GM18951 (cell line): Measurements from ENCODE around the gene CCZ1B.
A peak's percentile ranks its signal among the peaks of the same experiment; 100 is the strongest.
"Not testable (repeated sequence)": the region's sequence is repeated elsewhere in the genome, so short reads cannot be mapped to it uniquely, and the experiment has no call there.

Experiments
- POLR2A ChIP-seq: IDR thresholded peaks from 4 replicates; pipeline ENCODE4 v1.6.1; 2011; ENCODE audit warnings: mild to moderate bottlenecking; ENCODE audit not compliant: insufficient read length, insufficient read depth; ENCODE audit errors: extremely low read depth
- in situ Hi-C: fragments of 300-500 bp; cut with MboI; formaldehyde crosslinking; loops from one replicate; pipeline ENCODE4 v1.12.0; 2022; ENCODE audit warnings: low sequenced_read_pairs, mixed read lengths, inconsistent platforms; ENCODE audit not compliant: unreplicated experiment

The CCZ1B gene

GRCh38 chr7:6826151-6826550 lies at the start of gene CCZ1B:
Gene CCZ1B, minus strand, starts transcription at chr7:6826275. Its CDS starts 78 bp downstream, at chr7:6826197.
- peak; percentile 51 for TF ChIP-seq POLR2A
- in situ Hi-C loops: loop anchor here (25.0 kb wide), 1 partner anchor 114 kb away; the partner anchor contains the start of gene ZNF12

- in situ Hi-C loops: not testable (repeated sequence)
Observed at GRCh38 chr7:6875022-6875421, 48.9 kb upstream of the CCZ1B start.

DNA sequence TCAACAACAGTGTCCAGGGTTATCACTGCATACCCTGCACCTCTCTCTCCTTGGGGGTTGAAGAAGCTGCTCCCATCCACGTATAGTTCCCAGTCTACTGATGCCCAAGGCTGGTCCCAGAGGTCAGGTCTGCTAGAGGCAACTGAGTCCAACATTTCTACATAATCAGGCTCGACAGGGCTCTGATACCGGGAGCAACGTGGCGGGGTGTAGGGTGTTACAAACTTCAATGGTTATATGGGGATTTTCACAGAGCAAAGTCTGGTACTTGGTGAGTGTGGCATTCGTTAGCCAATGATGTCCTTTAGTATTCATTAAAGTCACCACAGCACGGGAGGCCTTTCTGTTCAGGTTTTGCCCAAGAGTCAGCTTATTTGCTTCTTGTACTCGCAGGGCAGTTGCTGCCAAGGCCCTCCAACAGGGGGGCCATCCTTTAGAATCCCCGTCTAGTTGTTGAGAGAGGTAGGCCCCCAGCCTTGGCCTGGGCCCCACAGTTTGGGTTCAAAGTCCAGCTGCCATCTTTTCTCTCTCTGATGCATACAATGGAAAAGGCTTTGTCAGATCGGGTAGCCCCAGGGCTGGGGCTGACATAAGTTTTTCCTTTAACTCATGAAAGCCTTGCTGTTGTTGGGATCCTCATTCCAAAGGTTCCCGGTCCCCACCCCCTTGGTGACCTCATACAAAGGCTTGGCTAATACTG lies 46.3 kb upstream of the CCZ1B start:
- in situ Hi-C loops: not testable (repeated sequence)

DNA sequence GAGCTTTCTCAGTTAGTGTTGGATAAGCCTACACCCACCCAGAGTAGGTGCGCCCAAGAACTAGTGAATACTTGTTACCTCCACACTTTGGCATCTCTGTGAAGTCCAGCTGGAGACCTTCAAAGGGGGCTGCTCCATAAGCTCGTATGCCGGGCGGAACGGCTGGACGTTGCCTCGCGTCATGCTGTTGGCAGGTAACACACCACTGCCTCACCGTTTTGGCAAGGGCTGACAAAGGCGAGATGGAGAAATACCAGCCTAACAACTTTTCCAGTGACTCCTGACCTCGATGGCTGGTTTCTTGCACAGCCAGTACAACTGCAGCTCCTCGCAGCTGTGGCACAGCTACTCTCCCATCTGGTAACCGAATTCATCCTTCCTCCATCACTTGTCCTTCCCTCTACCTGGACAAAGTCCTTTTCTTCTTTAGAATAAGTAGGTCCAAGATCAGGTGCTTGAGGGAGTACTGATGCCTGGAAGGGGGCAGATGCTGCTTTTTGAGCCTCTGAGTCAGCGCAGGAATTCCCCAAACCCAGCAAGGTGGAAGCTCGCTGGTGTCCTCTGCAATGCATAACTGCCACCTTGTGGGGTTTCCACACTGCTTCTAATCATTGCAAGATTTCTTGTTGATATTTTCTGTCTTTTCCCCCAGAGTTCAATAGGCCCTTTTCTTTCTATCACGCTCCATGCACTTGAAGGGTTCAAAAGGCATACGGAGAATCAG lies 45.5 kb upstream of the CCZ1B start:
- in situ Hi-C loops: not testable (repeated sequence)

- in situ Hi-C loops: not testable (repeated sequence)
Observed at GRCh38 chr7:6864751-6865150, 38.7 kb upstream of the CCZ1B start.

- in situ Hi-C loops: not testable (repeated sequence)
Observed at GRCh38 chr7:6864188-6864587, 38.1 kb upstream of the CCZ1B start.

GRCh38 chr7:6862876-6863275 lies 36.8 kb upstream of the CCZ1B start:
- in situ Hi-C loops: not testable (repeated sequence)

DNA sequence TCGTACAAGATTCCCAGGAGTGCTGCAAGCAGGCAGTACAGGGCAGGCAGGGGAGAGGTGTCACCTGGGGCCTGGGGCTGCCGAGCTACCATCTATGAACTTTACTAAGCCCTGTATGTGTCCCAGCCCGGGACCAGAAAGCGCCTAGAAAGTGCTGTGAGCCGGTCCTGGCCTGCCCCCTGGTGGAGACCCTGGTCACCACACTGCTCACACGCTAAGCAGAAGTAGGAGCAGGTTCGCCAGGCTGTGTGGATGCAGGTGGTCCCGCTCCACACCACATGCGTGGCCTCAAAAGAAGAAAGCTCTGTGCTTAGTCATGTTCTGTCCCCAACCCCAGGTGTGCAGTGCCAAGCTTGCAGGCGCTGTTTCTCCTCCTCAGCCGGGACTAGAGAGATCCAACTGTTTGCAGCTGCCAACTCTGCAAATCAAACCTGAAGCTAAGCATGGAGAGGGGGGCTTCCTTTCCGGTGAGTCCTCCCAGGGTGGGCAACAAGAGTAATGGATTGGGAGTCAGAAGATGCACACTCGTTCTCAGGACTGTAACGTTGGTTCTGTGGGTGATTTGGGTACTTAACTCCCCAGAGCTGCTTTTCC lies 31.7 kb upstream of the CCZ1B start:
- in situ Hi-C loops: not testable (repeated sequence)

- in situ Hi-C loops: not testable (repeated sequence)
Observed at GRCh38 chr7:6855563-6856131, 29.6 kb upstream of the CCZ1B start.

DNA sequence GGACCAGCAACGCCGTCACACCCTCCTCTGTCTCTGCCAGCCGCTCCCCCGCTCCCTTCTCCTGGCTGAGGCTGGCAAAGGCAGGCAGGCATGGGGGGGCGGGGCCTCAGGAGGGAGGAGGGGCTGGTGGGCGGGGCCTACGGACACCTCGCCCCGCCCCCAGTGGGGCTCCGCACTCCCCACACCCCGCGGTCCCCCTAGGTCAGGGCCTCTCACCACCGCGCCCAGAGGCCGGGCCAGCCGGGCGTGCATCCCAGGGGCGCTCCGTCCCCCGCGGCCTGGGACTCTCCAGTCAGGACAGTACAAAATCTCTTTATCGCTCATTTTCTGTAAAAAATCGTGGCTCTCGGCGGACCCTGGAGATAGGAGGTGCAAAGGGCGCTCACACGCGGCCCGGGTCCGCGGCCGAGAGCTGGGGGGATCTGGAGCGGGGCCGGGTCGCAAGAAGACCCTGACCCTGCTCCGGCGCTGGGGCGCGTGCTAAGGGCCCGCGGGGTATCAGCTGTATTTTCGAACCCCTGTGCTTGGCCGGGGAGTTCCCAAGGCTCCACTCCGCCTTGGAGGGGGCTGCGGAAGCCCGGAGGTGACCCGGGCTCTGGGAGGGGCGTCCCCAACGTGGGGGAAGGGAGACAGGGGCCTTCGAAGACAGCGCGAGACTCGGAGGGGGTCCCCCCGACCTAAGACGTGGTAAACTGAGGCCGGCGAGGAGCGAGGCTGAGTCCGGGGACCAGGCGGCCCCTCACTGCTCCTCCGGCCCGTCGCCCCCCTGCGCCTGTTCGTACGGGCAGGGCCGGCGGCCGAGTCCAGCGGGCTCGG lies 28.9 kb upstream of the CCZ1B start:
- in situ Hi-C loops: not testable (repeated sequence)

DNA sequence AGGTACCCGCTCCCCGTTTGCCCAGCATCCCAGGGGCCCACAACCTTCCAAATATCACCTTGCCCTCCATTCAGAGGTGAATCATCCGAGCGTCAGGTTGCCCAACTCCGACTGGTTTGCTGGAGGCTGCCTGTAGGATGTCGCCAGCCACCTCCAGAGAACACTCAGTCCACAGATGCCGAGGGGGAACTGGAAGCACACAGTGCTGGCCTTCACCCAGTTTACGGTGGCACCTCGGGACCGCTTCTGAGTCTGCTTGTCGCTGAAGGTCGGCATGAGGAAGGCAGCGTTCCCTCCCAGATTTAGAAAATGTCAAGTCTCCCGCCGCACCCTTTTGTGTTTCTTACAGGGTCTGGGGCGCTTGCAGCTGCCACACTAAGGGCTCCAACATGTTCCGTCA lies 27.6 kb upstream of the CCZ1B start:
- in situ Hi-C loops: not testable (repeated sequence)

DNA sequence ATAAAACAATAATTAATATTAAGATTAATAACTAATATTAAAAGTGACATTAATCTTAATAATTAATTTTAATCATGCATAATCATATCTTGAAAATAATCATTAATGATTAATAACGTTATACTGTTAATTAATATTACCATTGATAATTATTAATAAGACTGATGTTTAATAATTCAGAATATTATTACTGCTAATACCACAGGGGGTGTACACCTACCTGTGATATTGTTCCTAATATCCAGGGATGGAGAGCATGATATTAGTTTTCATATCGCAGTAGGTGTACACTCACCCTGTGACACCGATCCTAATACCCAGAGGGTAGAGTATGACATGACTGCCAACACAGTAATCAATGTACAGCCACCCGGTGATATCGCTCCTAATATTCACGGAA lies 23.1 kb upstream of the CCZ1B start:
- in situ Hi-C loops: loop anchor here (25.0 kb wide), 1 partner anchor 137 kb away; the partner anchor contains the start of gene ZNF12

DNA sequence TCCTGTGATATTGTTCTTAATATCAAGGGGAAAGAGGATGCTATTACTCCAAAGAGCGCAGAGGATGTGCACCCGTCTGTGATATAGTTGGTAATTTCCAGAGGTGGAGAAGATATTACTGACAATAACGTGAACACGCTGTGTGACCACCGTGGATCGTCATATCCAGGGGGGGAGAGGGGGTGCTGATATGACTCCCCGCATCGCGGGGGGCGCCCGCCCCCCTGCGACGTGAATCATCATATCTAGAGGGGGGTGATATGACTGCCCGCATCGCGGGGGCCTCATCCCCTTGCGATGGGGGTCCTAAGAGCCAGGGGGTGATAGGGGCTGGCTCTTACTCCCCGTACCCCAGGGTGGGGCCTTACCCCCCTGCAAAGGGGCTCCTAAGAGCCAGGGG lies 21.7 kb upstream of the CCZ1B start:
- in situ Hi-C loops: loop anchor here (25.0 kb wide), 1 partner anchor 135 kb away; the partner anchor contains the start of gene ZNF12

DNA sequence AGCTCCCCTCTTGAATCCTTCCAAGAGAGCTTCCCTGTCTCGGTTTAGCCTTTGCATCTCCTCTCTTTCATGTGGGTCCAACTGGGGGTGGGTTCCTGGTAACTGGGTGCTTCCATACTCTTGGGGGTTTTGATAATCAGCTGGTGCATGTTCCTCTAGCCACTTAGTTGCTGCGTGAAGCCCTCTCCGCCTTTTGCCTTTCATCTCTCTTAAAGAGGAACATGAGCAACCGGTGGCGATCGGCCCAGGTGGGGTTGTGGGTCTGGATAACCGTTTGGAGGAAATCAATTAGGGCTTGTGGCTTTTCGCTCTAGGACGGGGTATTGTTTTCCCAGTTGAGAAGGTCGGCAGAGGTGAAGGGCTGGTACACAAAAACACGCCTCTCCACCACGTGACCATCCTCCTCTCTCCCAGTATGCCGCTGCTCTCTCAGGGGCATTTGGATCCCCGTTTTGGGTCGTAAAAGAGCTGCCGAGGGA lies 19.9 kb upstream of the CCZ1B start:
- in situ Hi-C loops: loop anchor here (25.0 kb wide), 1 partner anchor 134 kb away; the partner anchor contains the start of gene ZNF12

- in situ Hi-C loops: loop anchor here (25.0 kb wide), 1 partner anchor 131 kb away; the partner anchor contains the start of gene ZNF12
Observed at GRCh38 chr7:6843654-6844053, 17.6 kb upstream of the CCZ1B start.

DNA sequence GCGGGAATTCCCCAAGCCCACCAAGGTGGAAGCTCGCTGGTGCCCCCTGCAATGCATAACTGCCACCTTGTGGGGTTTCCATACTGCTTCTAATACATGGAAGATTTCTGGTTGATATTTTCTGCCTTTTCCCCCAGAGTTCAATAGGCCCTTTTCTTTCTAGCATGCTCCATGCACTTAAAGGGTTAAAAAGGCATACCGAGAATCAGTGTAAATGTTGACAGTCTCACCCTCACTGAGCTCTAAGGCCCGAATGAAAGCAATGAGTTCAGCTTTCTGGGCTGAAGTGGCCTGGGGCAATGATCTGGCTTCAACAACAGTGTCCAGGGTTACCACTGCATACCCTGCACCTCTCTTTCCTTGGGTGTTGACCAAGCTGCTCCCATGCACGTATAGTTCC lies 17.0 kb upstream of the CCZ1B start:
- in situ Hi-C loops: loop anchor here (25.0 kb wide), 1 partner anchor 131 kb away; the partner anchor contains the start of gene ZNF12

DNA sequence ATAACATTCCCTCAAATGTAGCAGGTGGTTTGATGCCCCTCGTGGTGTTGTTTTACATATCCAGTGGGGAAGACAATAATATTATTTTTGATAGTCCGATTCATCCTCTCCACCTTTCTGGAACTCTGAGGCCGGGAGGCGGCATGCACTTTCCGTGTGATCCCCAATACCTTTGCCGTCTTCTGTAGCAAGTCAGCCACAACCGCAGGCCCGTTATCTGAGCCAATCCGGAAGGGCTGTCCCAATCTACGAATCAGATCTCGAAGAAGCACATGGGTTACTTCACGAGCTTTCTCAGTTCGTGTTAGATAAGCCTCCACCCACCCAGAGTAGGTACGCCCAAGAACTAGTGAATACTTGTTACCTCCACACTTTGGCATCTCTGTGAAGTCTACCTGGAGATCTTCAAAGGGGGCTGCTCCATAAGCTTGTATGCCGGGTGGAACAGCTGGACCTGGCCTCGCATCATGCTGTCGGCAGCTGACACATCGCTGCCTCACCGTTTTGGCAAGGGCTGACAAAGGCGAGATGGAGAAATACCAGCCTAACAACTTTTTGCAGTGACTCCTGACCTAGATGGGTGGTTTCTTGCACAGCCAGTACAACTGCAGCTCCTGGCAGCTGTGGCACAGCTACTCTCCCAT lies 16.3 kb upstream of the CCZ1B start:
- in situ Hi-C loops: loop anchor here (25.0 kb wide), 1 partner anchor 130 kb away; the partner anchor contains the start of gene ZNF12

DNA sequence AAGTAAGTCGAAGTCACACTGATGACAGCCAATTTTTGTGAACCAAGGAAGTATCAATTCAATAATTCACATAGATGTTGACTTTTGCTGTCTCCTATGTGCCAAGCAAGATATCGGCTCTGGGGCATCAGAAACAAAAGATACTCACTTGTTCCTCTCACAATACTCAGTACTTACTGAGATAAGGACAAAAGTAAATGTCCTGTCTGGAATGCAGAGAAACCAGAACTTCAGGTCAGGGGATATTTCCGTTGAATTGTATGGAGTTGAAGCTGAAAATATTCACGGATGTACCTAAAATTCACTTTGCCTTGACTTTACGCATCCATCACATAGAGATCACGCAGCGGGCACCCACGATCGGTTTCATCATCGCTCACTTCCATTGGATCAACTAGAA lies 11.0 kb upstream of the CCZ1B start:
- in situ Hi-C loops: loop anchor here (25.0 kb wide), 1 partner anchor 125 kb away; the partner anchor contains the start of gene ZNF12
